HepG2 (cell line): Measurements from ENCODE around the gene TSHZ2. TPM values are rescaled to one million over a fixed set of nuclear protein-coding genes. Genes with fewer than 3 reads are reported as not detected.

Source experiments
- DMTF1 ChIP-seq: sonication (generic); formaldehyde crosslinking; IDR thresholded peaks from 2 replicates; pipeline ENCODE4 v1.4.0; 2020; ENCODE audit warnings: mild to moderate bottlenecking, missing genetic modification reagents
- DNMT1 ChIP-seq: sonication (generic); formaldehyde crosslinking; IDR thresholded peaks from 2 replicates; pipeline ENCODE4 v1.5.1; 2020; ENCODE audit warnings: mild to moderate bottlenecking, missing genetic modification reagents
- DNMT3B ChIP-seq: conservative IDR thresholded peaks from 2 replicates; pipeline ENCODE4 v1.6.1; 2016; ENCODE audit warnings: missing biosample characterization, control low read depth
- DRAP1 ChIP-seq: IDR thresholded peaks from 2 replicates; pipeline ENCODE4 v1.6.1; 2016; ENCODE audit warnings: missing genetic modification reagents, missing compliant biosample characterization
- FOSL1 ChIP-seq: sonication (generic); formaldehyde crosslinking; IDR thresholded peaks from 2 replicates; pipeline ENCODE4 v1.9.0; 2021; ENCODE audit warnings: missing genetic modification reagents, borderline replicate concordance
- FOXA3 ChIP-seq: IDR thresholded peaks from 2 replicates; pipeline ENCODE4 v1.6.1; 2016; ENCODE audit warnings: missing genetic modification reagents, missing compliant biosample characterization
- HNF1B ChIP-seq: sonication (generic); formaldehyde crosslinking; IDR thresholded peaks from 2 replicates; pipeline ENCODE4 v1.5.1; 2020; ENCODE audit warnings: mild to moderate bottlenecking, moderate library complexity, missing genetic modification reagents
- KAT2B ChIP-seq: fragments of 150-350 bp; IDR thresholded peaks from 2 replicates; pipeline ENCODE4 v1.6.1; 2014; ENCODE audit warnings: low read depth, low read length, borderline replicate concordance
- KLF13 ChIP-seq: sonication (generic); formaldehyde crosslinking; IDR thresholded peaks from 2 replicates; pipeline ENCODE4 v1.4.0; 2020; ENCODE audit warnings: mild to moderate bottlenecking, missing genetic modification reagents
- PRMT3 ChIP-seq: sonication (generic); formaldehyde crosslinking; IDR thresholded peaks from 2 replicates; pipeline ENCODE4 v1.8.1; 2022; ENCODE audit warnings: low read depth, mild to moderate bottlenecking, moderate library complexity, missing genetic modification reagents, borderline replicate concordance
- RARG ChIP-seq: sonication (generic); formaldehyde crosslinking; IDR thresholded peaks from 2 replicates; pipeline ENCODE4 v1.4.0; 2020; ENCODE audit warnings: low read depth, mild to moderate bottlenecking, missing genetic modification reagents
- RBM22 ChIP-seq: fragments of 200-400 bp; formaldehyde crosslinking; optimal IDR thresholded peaks from 2 replicates; pipeline ENCODE3; 2017; ENCODE audit warnings: mild to moderate bottlenecking, low read length, moderate library complexity
- RXRA ChIP-seq: sonication (generic); formaldehyde crosslinking; IDR thresholded peaks from 2 replicates; pipeline ENCODE4 v1.5.1; 2020; ENCODE audit warnings: missing genetic modification reagents
- SIN3A ChIP-seq: IDR thresholded peaks from 2 replicates; pipeline ENCODE4 v1.6.1; 2011; ENCODE audit warnings: low read depth, mild to moderate bottlenecking, control low read depth, low read length, borderline replicate concordance
- SMARCC2 ChIP-seq: fragments of 450-650 bp; IDR thresholded peaks from 2 replicates; pipeline ENCODE4 v1.6.1; 2017; ENCODE audit warnings: antibody characterized with exemption, mild to moderate bottlenecking
- SYNCRIP ChIP-seq: fragments of 200-400 bp; formaldehyde crosslinking; IDR thresholded peaks from 2 replicates; pipeline ENCODE4 v1.6.1; 2018; ENCODE audit warnings: mild to moderate bottlenecking, low read depth, low read length; ENCODE audit not compliant: insufficient read depth
- ZBTB37 ChIP-seq: sonication (generic); formaldehyde crosslinking; IDR thresholded peaks from 2 replicates; pipeline ENCODE4 v1.4.0; 2020; ENCODE audit warnings: mild to moderate bottlenecking, missing genetic modification reagents
- ZBTB46 ChIP-seq: sonication (generic); formaldehyde crosslinking; IDR thresholded peaks from 2 replicates; pipeline ENCODE4 v1.4.0; 2020; ENCODE audit warnings: mild to moderate bottlenecking, missing genetic modification reagents, borderline replicate concordance
- ZNF30 ChIP-seq: sonication (generic); formaldehyde crosslinking; IDR thresholded peaks from 2 replicates; pipeline ENCODE4 v1.5.0; 2020; ENCODE audit warnings: mild to moderate bottlenecking, missing genetic modification reagents
- ZNF549 ChIP-seq: sonication (generic); formaldehyde crosslinking; IDR thresholded peaks from 2 replicates; pipeline ENCODE4 v1.5.0; 2020; ENCODE audit warnings: missing genetic modification reagents
- ZNF75D ChIP-seq: sonication (generic); formaldehyde crosslinking; IDR thresholded peaks from 2 replicates; pipeline ENCODE4 v1.8.1; 2023; ENCODE audit warnings: missing genetic modification reagents, mild to moderate bottlenecking, borderline replicate concordance
- ZNF782 ChIP-seq: sonication (generic); formaldehyde crosslinking; IDR thresholded peaks from 2 replicates; pipeline ENCODE4 v1.4.0; 2020; ENCODE audit warnings: missing genetic modification reagents, mild to moderate bottlenecking, borderline replicate concordance
- polyA plus RNA-seq, 8 experiments: library from polyadenylated mRNA; depleted of rRNA in 3 of 8; stranded (reverse) in 7 of 8; unstranded in 1 of 8; fragments of >200 nt; fragmentation: Illumina TruSeq in 4 of 8; extraction: Trizol in 4 of 8; gene quantifications; 2 replicates each; pipeline versions ENCODE4 v1.2.1 to v1.2.3, GENCODE V29; 2011 to 2016; ENCODE audit warnings: low read depth in 4 of 8, missing spikeins in 1 of 8, mixed read lengths in 1 of 8; ENCODE audit not compliant: insufficient read depth in 1 of 8
- total RNA-seq, 5 experiments: library from RNA; depleted of rRNA; stranded (reverse); fragments of >200 nt; fragmentation: Illumina TruSeq; extraction: Trizol; gene quantifications; 2 replicates each; pipeline ENCODE4 v1.2.3, GENCODE V29; 2016; ENCODE audit warnings: low read depth in 1 of 5

TSHZ2 gene
- total and polyA plus RNA-seq, 2 of the 13 experiments (the other 11 are each of a cell fraction or from before 2014, with no cell fraction given) = 0.01 TPM; not detected in 1

GRCh38 chr20:53081916-53082863, 110.0 kb downstream of the TSHZ2 start (continued):
- TF ChIP-seq DMTF1 (CRISPR knock-in tag) (no peak), KLF13 (CRISPR knock-in tag) (no peak), DRAP1 (peak; percentile 74), RBM22 (no peak), HNF1B (CRISPR knock-in tag) (no peak), KAT2B (no peak), ZNF75D (CRISPR knock-in tag) (no peak), SYNCRIP (no peak), RXRA (CRISPR knock-in tag) (no peak; the same call in 1 of the 2 replicates), DNMT3B (peak; percentile 68; the same call in 1 of the 2 replicates), ZBTB37 (CRISPR knock-in tag) (no peak), SIN3A (no peak), SMARCC2 (no peak), DNMT1 (CRISPR knock-in tag) (no peak), PRMT3 (CRISPR knock-in tag) (no peak), ZNF549 (CRISPR knock-in tag) (no peak), ZBTB46 (CRISPR knock-in tag) (no peak), ZNF30 (CRISPR knock-in tag) (no peak), RARG (CRISPR knock-in tag) (no peak), ZNF782 (CRISPR knock-in tag) (no peak), FOXA3 (CRISPR knock-in tag) (peak; percentile 93), FOSL1 (CRISPR knock-in tag) (peak; percentile 52; the same call in 1 of the 2 replicates)
